Parietal lobe (tissue), 2 donors: ENCODE data around the gene ACADVL. TPM values are rescaled to one million over a fixed set of nuclear protein-coding genes. Genes with fewer than 3 reads are reported as not detected.
A peak's percentile ranks its signal among the peaks of the same experiment; 100 is the strongest.

ENCODE experiments used
- small RNA-seq: library from RNA; depleted of rRNA; stranded (forward); fragments of <200 nt; gene quantifications from one replicate; pipeline ENCODE3, GENCODE V24; 2014; ENCODE audit warnings: low replicate concordance
- total RNA-seq: library from RNA; depleted of rRNA; stranded (reverse); fragments of >200 nt; gene quantifications from one replicate; pipeline ENCODE4 v1.2.3, GENCODE V29; 2014

The ACADVL gene
- total RNA-seq, result 147 TPM

GRCh38 chr17:7219812-7220592 lies at the start of gene ACADVL, which contains the start of gene DLG4:
TSS of gene ACADVL (plus strand) at chr17:7219938. CDS start at chr17:7219985, 47 bp downstream.
TSS of gene DLG4 (minus strand) at chr17:7219836.

DNA sequence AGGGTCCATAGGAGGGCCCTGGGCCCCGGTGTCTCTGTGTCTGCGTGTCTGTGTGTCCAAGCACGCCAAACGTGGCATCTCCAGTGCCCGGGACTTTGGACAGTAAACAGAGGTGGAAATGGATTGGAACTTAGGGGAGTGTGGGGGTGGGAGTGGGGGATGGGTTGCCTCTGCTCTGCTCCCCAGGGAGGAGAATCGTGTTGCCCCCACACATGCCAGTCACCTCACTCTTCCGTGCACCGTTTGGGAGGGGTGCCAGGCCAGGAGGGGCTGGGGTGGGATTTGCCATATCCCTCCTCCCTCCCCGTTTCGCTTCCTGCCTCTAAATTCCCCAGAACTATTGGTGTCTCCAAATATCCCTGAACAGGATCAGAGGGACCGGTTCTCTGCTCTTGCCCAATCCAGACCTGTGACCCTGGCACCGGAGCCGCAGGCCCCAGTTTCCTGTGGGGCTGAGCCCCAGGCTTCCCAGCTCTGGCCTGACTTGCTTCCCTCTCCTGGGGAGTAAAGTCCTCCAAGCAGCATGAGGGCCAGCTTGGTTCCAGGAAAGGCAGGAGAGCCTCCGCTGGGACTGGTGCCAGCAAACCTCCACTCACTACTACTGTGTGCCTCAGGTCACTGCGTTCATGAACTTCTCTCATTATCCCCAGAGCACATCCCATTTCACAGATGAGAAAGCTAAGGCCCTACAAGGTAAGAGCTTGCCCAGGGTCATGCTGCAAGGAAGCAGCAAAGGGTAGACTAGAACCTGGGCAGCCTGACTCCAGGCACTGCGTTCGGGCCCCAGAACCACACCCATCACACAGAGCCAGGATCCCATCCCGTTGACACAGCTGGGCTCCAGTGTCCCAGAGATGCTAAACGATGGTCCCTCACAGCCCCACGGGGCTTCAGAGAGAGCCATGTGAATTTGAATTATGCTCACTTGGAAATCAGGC lies 40.2 kb upstream of the ACADVL start, which contains the start of gene ASGR1:
TSS of gene ASGR1 (minus strand) at position 54 of the 938 bp plus-strand sequence. CDS start 807 bp downstream, outside the sequence.

DNA sequence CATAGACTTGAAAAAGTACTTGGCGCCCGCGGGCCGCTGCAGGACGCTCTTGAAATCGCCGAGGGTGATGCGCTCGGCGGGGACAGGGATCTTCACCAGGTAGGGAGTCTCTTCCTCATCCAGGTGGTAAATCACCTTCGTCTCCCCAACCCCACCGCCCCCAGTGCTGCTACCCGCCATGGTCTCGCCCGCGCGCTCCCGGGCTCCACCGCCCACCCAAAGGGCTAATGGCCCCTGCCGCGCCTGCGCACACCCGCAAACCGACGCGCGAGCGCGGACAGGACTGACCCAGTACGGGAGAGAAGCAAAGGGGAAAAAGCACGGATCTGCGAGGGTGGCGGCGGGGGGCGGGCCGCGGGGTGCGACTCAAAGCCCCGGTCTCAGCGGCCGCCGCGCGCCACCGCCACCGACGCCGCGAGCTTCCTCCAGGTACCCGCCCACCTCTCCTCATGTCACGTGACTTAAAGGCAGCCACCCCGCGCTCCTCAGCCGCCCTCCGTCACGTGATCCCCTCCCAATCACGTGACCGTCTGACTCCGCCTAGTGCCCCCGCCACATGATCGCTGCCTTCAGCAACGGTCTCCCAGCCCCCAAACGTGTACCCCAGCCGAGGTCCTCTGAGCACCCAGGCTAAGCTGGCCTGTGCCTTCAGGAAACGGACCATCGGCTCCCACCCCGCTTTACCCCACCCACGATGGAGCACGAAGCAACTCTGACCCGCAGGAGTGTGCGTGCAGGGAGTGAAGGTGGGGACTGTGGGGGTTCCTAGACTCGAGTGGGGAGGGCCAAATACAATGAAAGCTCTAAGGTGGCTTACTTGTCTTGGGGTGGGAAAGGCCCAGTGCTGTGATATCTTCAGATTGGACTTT lies 14.6 kb downstream of the ACADVL start, which contains the start of gene DVL2:
TSS of gene DVL2 (minus strand) at position 435 of the 869 bp plus-strand sequence. CDS start at position 180, 255 bp downstream.

GRCh38 chr17:7239091-7240027 lies 19.6 kb downstream of the ACADVL start, which contains the start of gene PHF23:
TSS of gene PHF23 (minus strand) at chr17:7239457. CDS start at chr17:7239279, 178 bp downstream.

GRCh38 chr17:7241783-7242716 lies 22.3 kb downstream of the ACADVL start, which contains the start of gene GABARAP:
TSS of gene GABARAP (minus strand) at chr17:7242449. CDS start at chr17:7242330, 119 bp downstream.

DNA sequence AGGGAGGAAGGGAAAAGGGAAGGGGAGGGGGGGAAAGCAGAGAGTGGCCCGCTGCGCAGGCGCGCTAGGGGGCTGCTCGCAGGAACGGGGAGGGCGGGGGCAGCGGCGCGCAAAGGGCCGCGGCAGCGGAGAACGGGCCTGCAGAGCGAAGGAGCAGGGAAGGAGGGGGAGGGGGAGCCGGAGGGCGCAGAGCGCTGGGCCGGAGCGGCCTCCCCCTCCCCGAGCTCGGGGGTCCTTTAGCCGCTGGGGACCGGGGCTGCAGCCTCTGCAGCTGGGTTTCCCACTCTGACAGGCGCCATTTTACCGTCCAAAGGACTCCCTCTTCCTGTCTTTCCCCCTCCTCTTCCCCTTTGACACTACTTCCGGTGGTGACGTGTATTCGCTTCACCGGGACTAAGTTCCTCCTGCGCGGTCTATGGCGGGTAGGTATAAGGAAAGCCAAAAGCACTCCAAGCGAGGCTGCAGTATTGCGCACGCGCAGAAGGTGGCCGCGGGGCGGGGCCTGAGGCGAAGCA lies 32.0 kb downstream of the ACADVL start, which contains the start of gene CTDNEP1:
TSS of gene CTDNEP1 (minus strand) at position 74 of the 515 bp plus-strand sequence. CDS start 438 bp downstream, outside the sequence.

GRCh38 chr17:7252176-7253043 lies 32.7 kb downstream of the ACADVL start, which contains the start of gene ELP5:
TSS of gene ELP5 (plus strand) at chr17:7252215. CDS start at chr17:7252551, 336 bp downstream.

DNA sequence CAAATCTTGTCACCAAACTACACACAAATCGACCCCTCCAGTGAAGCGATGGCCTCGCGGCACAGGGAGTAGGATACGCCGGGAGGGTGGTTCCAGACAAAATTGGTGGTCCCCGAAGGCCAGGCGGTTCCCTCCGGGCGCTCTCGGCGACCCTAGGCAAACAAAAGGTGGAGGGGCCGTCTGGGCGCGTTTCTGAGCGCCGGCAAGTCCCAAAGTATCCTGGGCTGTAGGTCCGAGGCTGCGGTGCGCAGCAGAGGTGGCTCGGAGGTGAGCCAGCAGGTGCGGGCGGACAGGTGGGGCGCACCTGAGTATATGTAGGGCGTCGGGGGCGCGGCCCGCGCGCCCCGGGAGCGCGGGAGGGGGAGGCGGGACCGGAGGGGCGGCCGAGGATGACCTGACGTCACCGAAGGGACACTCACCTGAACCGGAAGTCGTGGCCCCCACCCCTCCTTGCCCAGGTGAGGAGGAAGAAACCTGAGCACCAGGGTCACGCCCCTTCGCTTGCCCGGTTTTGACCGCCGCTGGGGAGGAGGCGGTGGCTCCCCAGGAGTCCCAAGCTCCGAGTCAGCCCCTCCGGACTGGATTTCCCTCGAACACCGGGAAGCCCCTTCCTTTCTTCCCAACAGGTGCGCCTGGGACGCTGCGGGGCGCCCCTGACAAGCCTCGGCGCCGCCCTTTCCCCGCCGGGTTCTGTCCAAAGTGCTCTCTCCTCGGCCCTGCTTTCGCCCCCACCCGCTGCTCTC lies 42.6 kb downstream of the ACADVL start, which contains the start of gene CLDN7:
TSS of gene CLDN7 (minus strand) at position 287 of the 743 bp plus-strand sequence. CDS start 435 bp downstream, outside the sequence.

Small RNAs within 50 kb of the gene (small RNA-seq; reads per million reads assigned to genes)
- gene AC120057.4 (not detected), gene MIR324 (7.6 reads per million, percentile 89 among the genes with 10 or more reads in this experiment), gene RF00019 (not detected)

Other genes starting within 250 kb of the ACADVL start
- gene ALOX12, start 223.9 kb upstream of the ACADVL start, total RNA-seq, result not detected
- gene RNASEK, start 207.3 kb upstream of the ACADVL start, total RNA-seq, result 16.9 TPM
- 3.1 TPM for gene BCL6B, start 196.9 kb upstream of the ACADVL start, total RNA-seq
- 0.31 TPM for gene SLC16A13, start 183.9 kb upstream of the ACADVL start, total RNA-seq
- gene SLC16A11, start 175.8 kb upstream of the ACADVL start, total RNA-seq, result not detected
- gene CLEC10A, start 139.7 kb upstream of the ACADVL start, total RNA-seq, result not detected
- not detected for gene ASGR2, start 105.1 kb upstream of the ACADVL start, total RNA-seq
- gene ASGR1, start 40.6 kb upstream of the ACADVL start, total RNA-seq, result 12.5 TPM
- 155 TPM for gene DLG4, start 102 bp upstream of the ACADVL start, total RNA-seq
- gene DVL2, start 14.6 kb downstream of the ACADVL start, total RNA-seq, result 81.4 TPM
- gene PHF23, start 19.5 kb downstream of the ACADVL start, total RNA-seq, result 25.7 TPM
- 103 TPM for gene GABARAP, start 22.5 kb downstream of the ACADVL start, total RNA-seq
- 34.1 TPM for gene CTDNEP1, start 31.8 kb downstream of the ACADVL start, total RNA-seq
- gene ELP5, start 32.3 kb downstream of the ACADVL start, total RNA-seq, result 26.6 TPM
- gene CLDN7, start 42.5 kb downstream of the ACADVL start, total RNA-seq, result not detected
- gene SLC2A4, start 61.8 kb downstream of the ACADVL start, total RNA-seq, result not detected
- gene YBX2, start 74.7 kb downstream of the ACADVL start, total RNA-seq, result 2.5 TPM
- gene EIF5A, start 87.7 kb downstream of the ACADVL start, total RNA-seq, result 132 TPM
- gene GPS2, start 95.4 kb downstream of the ACADVL start, total RNA-seq, result 59.8 TPM
- gene NEURL4, start 109.4 kb downstream of the ACADVL start, total RNA-seq, result 61.0 TPM
- gene ACAP1, start 116.6 kb downstream of the ACADVL start, total RNA-seq, result not detected
- 2.5 TPM for gene KCTD11, start 132.2 kb downstream of the ACADVL start, total RNA-seq
- not detected for gene TMEM95, start 135.2 kb downstream of the ACADVL start, total RNA-seq
- 1.3 TPM for gene TNK1, start 161.2 kb downstream of the ACADVL start, total RNA-seq
- gene PLSCR3, start 174.6 kb downstream of the ACADVL start, total RNA-seq, result 29.7 TPM
- 42.9 TPM for gene TMEM256, start 184.2 kb downstream of the ACADVL start, total RNA-seq
- gene NLGN2, start 187.9 kb downstream of the ACADVL start, total RNA-seq, result 22.8 TPM
- not detected for gene SPEM1, start 200.4 kb downstream of the ACADVL start, total RNA-seq
- gene SPEM2, start 205.7 kb downstream of the ACADVL start, total RNA-seq, result not detected
- gene SPEM3, start 208.9 kb downstream of the ACADVL start, total RNA-seq, result not detected
- gene TMEM102, start 215.5 kb downstream of the ACADVL start, total RNA-seq, result 1.9 TPM
- gene FGF11, start 219.6 kb downstream of the ACADVL start, total RNA-seq, result 13.1 TPM
- 15.3 TPM for gene CHRNB1, start 225.1 kb downstream of the ACADVL start, total RNA-seq